ENCODE results near the gene AOX1.
"Not testable (repeated sequence)": the region's sequence is repeated elsewhere in the genome, so short reads cannot be mapped to it uniquely, and the experiment has no call there.

AOX1 gene

DNA sequence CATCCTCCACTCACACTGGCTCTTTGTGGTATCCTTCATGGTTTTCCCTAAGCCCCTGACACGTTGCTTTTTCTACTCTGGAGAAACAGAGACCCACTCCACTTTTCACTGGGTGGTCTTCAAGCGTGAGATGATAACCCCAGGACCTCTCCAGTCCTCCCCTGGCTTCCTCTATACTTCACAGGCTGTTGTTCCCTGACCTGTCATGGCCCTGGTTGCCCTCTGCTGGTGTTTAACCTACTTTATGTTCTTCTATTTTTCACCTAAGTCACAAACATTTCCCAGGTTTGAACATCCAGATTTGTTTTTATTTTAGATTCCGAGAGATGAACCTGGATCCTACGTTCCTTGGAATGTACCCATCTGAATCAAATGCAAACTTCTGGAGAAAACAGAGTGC lies 84.5 kb downstream of the AOX1 start:
- DNase-seq, result no peak

GRCh38 chr2:200670751-200671150 lies 84.9 kb downstream of the AOX1 start:
- DNase-seq, result no peak

DNA sequence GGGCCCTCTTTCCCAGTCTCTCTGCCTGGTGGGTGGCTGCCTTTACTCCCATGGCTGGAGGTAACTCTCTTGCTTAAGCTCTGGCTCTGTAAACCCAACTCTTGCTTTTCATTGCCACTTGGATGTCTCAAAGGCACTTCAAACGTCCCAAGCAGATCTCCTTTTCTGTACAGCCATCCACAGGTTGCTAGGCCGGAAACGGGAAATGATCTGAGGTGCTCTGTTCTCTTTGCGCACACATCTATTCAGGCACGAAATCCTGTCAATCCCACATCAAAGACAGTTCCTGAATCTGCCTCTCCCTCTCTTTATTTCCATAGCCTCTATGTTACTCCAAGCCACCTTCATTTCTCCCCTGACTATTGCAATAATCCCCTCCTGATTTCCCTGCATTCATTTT lies 87.4 kb downstream of the AOX1 start:
- no peak for DNase-seq

GRCh38 chr2:200674837-200675236 lies 89.0 kb downstream of the AOX1 start:
- no peak for DNase-seq

- no peak for DNase-seq
Observed at GRCh38 chr2:200677171-200677570, 91.4 kb downstream of the AOX1 start.

DNA sequence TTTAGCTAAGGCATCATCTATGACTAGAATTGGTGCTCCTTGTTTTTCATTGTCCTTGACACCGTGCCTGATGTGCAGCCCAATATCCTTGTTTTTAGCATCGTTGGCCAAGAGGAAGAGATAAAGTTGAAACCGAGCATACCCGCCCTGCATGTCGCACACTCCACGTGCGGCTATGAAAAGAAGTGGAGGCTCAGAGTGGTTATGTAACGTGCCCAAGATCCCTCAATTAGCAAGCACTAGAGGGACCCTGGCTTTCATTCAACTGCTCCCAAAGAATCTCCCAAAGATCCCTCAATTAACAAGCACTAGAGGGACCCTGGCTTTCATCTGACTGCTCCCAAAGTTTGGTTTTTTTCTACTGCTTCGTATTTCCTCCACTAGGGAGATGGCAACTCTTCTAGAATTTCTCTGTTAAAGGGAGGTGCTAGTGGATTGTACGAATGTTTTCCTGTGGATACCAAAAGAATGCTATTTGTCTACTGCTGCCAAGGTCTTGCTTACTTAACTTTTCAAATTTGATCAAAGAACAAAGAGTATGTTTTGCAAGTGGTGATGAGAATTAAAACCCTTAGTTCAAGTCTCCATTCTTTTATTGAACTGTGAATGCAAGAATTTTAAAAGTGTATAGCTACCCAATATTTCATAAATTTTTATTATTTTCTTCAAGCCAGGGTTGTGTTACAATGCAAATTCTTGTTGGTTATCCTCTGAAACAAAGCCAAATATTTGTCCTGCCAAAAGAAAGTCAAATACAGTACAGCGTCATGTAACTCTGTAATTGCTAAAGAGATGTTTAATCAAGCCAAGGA lies 92.1 kb downstream of the AOX1 start:
- DNase-seq, result peak; percentile 43

DNA sequence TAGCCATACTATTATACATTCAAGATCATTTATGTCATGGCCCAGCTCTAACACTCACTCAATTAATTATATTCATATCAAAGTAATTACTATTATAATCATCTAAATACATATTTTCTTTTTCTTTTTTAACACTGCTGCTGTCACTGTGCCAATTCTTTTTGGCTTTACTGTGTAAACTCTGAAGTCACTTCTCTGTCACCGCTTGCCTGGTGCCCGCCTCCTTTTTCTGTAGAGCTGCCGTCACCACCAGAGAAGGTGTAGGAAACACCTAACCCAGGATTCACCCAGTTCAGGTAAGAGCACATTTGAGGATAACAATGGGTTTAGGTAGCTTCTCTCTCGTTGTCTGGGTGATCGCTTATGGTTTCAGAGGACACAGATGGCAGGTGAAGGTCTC lies 93.3 kb downstream of the AOX1 start:
- no peak for DNase-seq

DNA sequence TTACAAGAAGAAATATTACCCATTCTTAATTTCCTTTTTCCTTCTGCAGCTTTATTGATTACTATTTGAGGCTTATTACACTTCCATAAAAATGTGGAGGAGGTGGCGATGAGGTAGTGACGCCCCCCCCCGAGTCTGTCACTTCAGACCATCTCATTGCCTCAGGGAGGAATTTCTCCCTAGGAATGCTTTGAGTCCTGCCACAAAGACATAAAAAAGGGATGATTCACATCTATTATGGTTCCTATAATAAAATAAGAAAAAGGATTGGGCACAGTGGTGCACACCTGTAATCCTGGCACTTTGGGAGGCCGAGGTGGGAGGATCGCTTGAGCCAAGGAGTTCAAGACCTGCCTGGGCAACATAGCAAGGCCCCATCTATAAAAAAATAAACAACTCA lies 93.7 kb downstream of the AOX1 start:
- DNase-seq, result no peak

DNA sequence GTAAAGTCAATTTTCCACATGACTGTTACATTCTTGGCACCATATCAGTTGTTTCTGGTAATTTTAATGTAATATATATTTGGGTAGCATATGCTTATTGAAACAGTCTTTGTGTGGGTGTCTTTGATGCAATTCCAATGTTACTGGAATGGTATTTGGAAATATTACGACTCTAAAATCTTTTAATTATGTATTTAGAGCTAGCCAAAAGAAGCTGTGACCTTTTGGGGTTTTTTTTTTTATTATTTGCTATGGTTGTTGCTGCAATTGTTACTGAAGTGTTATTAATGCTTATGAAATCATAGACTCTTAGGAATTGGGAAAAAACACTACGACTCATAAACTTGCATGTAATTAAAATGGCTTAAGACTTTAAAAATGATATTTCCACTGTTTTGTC lies 95.9 kb downstream of the AOX1 start:
- DNase-seq, result no peak

DNA sequence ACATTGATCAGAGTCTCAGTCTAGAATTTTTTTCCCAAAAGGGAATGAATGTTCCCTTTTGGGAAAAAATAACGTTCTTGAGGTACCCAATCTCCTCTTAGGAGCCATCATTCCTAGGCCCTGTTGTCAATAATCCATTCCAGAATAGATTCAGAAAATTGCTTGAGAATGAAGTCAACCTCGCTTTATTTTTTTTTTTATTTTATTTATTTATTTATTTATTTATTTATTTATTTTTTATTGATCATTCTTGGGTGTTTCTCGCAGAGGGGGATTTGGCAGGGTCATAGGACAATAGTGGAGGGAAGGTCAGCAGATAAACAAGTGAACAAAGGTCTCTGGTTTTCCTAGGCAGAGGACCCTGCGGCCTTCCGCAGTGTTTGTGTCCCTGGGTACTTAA lies 96.6 kb downstream of the AOX1 start:
- DNase-seq, result not testable (repeated sequence)

GRCh38 chr2:200687922-200688920 lies 102.4 kb downstream of the AOX1 start:
- DNase-seq, result no peak

GRCh38 chr2:200689115-200689514 lies 103.3 kb downstream of the AOX1 start:
- no peak for DNase-seq

DNA sequence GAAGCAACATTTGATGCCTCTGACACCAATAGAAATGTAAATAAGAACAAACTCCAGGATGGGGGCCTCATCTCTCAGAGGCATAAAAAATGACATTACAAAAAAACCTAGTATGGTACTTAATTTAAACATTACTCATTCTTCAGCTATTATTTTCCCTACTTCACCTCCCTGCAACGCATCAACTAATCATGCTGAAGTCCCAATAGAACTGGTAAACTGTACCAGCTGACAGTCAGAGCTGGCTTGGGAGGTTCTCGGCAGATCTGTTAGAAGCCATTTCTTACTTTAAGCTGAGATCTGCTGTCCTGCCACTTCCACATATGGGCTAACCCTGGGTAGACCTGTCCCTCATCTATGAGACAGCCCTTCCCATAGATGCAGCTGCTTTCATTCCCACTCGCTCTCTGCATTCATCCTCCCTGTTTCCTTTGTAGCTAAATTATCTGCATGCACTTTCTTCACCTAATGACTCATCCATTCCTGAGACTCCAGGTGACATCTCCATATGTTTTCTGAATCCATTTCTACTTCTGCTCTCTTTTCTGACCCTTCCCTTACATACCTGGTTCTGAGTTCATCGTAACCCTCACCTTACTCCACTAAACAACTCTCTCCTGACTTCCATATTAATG lies 108.1 kb downstream of the AOX1 start:
- DNase-seq, result no peak

- DNase-seq, result no peak
Observed at GRCh38 chr2:200695191-200695590, 109.4 kb downstream of the AOX1 start.

- no peak for DNase-seq
Observed at GRCh38 chr2:200695601-200696000, 109.8 kb downstream of the AOX1 start.

DNA sequence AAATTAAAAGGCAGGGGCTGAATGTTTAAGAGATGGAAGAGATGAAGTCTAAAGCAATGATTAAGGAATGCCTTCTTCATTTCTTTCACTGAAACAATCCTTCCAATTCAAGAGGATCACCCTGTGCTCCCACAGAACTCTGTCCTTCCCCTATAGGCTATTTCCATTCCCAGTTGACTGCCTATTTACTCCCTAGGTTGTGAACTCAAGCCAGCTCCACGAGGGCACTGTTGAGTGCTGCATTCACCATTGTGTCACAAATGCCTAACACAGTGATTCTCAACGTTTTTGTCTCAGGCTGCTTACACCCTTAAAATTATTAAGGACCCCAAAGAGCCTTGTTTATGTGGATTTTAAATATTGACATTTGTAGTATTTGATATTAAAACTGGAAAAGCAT lies 112.4 kb downstream of the AOX1 start:
- no peak for DNase-seq

- DNase-seq, result no peak
Observed at GRCh38 chr2:200699310-200699709, 113.5 kb downstream of the AOX1 start.

GRCh38 chr2:200700856-200701255 lies 115.0 kb downstream of the AOX1 start:
- no peak for DNase-seq

DNA sequence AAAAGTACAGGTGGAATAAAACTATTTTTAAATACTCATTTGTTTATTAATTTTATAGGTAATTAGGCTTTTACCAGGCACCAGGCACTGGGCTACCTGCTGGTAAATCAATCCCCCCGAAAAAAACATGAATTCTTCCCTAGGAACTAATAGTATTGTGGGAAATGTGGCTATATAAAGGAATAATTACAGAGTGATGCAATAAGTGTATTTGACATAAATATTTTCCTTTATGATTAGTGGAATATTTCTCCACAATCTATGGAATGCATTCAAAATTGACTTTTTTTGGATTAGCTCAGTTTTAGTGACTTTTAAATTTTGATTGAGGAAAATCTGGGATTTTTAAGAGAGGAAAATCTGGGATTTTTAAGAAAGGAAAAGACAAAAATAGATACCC lies 116.2 kb downstream of the AOX1 start:
- no peak for DNase-seq

- no peak for DNase-seq
Observed at GRCh38 chr2:200702646-200703118, 116.9 kb downstream of the AOX1 start.

DNA sequence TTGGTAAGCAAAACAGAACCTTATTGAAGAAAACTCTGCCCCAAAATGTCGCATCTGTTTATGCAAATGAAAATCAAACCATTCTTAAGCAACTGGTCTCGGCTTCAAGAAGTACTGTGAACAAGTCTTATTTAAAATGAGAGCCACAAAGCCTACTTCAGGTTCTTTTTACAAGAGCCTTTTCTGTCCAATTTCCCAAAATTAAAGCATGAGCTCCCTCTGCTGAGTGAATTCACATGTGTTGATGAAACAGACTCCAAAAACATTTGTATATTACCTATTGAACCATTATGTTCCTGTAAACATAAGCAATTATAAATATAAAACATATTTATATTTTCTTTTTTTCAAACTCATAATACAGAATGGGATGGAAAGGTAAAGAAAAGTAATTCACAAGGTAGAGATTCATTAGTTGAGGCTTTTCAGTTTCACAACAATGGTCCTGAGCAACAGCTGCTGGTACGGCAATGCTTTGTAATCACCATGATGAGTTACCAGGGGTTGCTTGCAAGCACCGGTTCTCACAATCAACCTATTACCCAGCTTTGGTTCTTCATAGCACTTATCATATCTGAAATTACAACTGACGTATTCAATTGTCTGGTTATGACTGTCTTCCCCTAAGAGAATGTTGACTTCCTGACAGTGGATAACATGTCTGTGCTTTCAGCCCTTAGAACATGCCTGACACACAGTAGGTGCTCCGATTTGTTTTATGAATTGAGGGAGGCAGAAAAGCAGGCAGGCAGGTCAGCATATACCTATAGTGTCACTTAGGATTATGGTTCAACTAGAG lies 117.5 kb downstream of the AOX1 start:
- DNase-seq, result peak; percentile 60

DNA sequence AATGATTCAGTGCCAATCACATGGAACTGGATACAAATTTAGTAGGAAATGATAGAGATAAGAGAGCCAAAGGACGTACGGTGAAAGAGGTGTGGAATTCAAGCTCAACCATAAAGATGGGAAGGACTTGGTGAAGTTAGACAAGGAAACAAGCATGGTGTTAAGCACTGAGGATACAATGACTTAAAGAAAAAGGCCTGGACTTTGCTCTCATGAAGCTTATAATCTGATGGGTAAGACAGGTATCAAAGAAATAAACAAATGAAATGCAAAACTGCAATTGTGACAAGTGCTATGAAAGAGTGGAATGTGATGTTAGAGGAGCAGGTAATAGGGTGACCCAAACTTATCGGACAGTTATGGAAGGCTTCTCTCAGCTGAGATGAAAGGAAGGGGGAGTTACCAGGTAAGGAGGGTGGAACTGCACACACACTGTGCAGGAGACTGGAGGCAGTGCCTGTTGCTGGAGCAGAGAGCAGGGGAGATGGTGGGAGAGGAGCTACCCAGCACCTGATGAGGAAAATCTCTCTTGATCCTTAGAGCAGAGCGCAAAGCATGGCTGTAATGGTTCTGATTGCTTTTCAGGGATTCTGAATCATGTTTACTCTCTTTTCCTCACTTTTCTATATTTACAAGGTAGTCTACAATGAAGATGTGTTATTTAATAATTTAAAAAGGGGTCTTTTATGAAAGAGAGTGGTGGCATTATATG lies 118.3 kb downstream of the AOX1 start:
- DNase-seq, result no peak
